ENCODE results near the gene MSRB3. TPM values are rescaled to one million over a fixed set of nuclear protein-coding genes. Genes with fewer than 3 reads are reported as not detected.

MSRB3 gene
- total RNA-seq, 4 donors from 2014 or later: 2.7 to 54.6 (median 11.1) TPM

GRCh38 chr12:65318186-65318685, 39.8 kb downstream of the MSRB3 start:
- Histone ChIP-seq H3K27ac (no peak overlapping the region), H3K4me1 (no peaks in the 10 kb centered on the region), H3K27me3 (no peaks in the 10 kb centered on the region), H3K9me3 (no peaks in the 10 kb centered on the region), H3K36me3 (no peaks in the 10 kb centered on the region), H3K4me3 (no peak overlapping the region)
- WGBS, 2 donors: 70 to 74% methylated on average over 4 of the region's 4 CpGs
- DNase-seq: no peak
- TF ChIP-seq CTCF (IDR thresholded peaks at IDR 0.05) (no peak), POLR2A (IDR thresholded peaks at IDR 0.05) (no peak)
- intact Hi-C loops (cut with DNase I): no loop called here

DNA sequence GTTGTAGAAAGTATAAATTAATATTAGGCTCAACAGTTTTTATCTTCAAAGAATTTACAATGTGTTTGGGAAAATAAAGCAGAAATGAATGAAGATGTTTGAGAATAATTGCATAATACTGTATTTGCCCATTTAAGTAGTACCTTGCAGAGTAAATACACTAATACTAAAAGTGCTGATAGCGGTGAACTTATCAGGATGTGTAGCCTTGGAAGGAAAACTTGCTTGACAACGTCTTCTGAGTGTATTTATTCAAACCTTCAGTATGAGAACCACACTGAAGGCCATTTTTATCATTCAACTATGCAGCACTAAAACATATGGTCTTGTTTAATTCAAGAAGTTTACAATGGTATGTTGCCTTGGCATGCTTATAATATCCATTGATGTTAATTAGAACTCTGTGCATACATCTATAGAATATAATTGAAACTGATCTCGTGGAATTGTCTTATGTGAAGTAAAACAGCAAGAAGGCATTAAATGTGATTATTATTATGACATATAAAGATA, 41.3 kb downstream of the MSRB3 start:
- intact Hi-C loops (cut with DNase I): no loop called here
- H3K27ac ChIP-seq: no peak overlapping the region
- TF ChIP-seq CTCF (IDR thresholded peaks at IDR 0.05): no peak
- TF ChIP-seq POLR2A (IDR thresholded peaks at IDR 0.05): no peak
- H3K36me3 ChIP-seq: no peaks in the 10 kb centered on the region
- no peak for DNase-seq
- H3K4me3 ChIP-seq: no peak overlapping the region
- no peaks in the 10 kb centered on the region for H3K9me3 ChIP-seq
- H3K4me1 ChIP-seq: no peaks in the 10 kb centered on the region
- H3K27me3 ChIP-seq: no peaks in the 10 kb centered on the region
- 58 to 72% methylated on average over 3 of the region's 3 CpGs for WGBS, 2 donors

DNA sequence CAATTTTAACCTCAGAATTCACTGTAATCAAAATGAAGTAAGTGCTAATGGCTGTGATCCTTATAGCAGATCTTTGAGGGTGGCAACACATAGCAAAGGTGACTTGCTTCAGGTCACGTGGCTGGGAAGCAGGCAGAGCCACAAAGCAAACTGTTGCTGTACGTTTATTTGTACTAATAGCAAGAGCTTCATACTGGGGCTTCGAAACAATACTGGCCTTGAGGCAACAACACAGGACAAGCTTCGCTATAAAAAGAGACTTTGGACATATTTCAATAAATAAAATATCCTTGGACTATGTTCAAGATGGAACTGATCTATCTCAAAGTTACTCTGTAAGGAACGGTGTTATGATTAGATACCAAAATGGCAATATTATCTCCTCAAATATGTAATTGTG, 44.6 kb downstream of the MSRB3 start:
- H3K4me1 ChIP-seq: peaks cover 0 to 10% (median 0%) of the 10 kb centered on the region in 3 donors
- WGBS, 2 donors: 48 to 54% methylated on average over 5 of the region's 5 CpGs

DNA sequence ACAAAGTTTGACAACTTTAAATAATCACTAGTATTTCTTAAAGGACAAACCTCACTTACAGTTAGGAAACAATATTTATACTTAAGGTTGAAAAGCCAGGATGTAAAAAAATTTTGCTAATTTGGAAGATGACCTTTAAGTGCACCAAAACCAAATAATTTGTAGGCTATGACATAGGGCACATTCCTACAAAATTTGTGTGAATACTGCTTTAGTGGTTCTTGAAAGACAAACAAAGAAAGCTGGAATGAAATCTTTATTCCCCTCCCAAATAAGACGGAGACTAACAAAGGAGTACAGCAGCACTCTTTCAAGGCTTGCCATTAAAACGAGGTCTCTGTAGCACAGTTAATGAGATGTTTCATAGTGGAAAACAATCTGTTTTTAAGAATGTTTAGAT, 45.6 kb downstream of the MSRB3 start:
- intact Hi-C loops (cut with DNase I): no loop called here
- Histone ChIP-seq H3K4me3 (no peak overlapping the region), H3K9me3 (no peaks in the 10 kb centered on the region), H3K27me3 (no peaks in the 10 kb centered on the region), H3K36me3 (no peaks in the 10 kb centered on the region), H3K4me1 (peaks cover 0 to 11% (median 0%) of the 10 kb centered on the region in 3 donors), H3K27ac (no peak overlapping the region)
- WGBS, 2 donors: 37 to 47% methylated on average over 2 of the region's 2 CpGs
- TF ChIP-seq CTCF (IDR thresholded peaks at IDR 0.05): no peak
- no peak for TF ChIP-seq POLR2A (IDR thresholded peaks at IDR 0.05)
- DNase-seq: no peak

More for the DNA sequence above, 44.6 kb downstream of the MSRB3 start:
- Histone ChIP-seq H3K27ac (no peak overlapping the region), H3K9me3 (no peaks in the 10 kb centered on the region), H3K27me3 (no peaks in the 10 kb centered on the region), H3K36me3 (no peaks in the 10 kb centered on the region), H3K4me3 (no peak overlapping the region)
- TF ChIP-seq POLR2A (IDR thresholded peaks at IDR 0.05) (no peak), CTCF (IDR thresholded peaks at IDR 0.05) (no peak)
- intact Hi-C loops (cut with DNase I): no loop called here
- DNase-seq: no peak

GRCh38 chr12:65324551-65324950, 46.1 kb downstream of the MSRB3 start:
- Histone ChIP-seq H3K27ac (no peak overlapping the region), H3K4me1 (peaks cover 0 to 11% (median 0%) of the 10 kb centered on the region in 3 donors), H3K36me3 (no peaks in the 10 kb centered on the region), H3K9me3 (no peaks in the 10 kb centered on the region), H3K4me3 (no peak overlapping the region), H3K27me3 (no peaks in the 10 kb centered on the region)
- TF ChIP-seq CTCF (IDR thresholded peaks at IDR 0.05) (no peak), POLR2A (IDR thresholded peaks at IDR 0.05) (no peak)
- whole genome bisulfite sequencing, 2 donors: 71 to 82% methylated on average over 3 of the region's 3 CpGs
- intact Hi-C loops (cut with DNase I): no loop called here
- DNase-seq: no peak

Data from esophagus squamous epithelium (tissue), 5 donors.